Caco-2 (cell line): ENCODE data around the gene FBXO8. TPM values are rescaled to one million over a fixed set of nuclear protein-coding genes. Genes with fewer than 3 reads are reported as not detected.

ENCODE experiments used
- BruUV-seq: library from RNA; stranded (reverse); fragments of 400-500 nt; replicated peaks from 2 replicates; lab custom pipeline; 2021; lab: Mats Ljungman, UMichigan
- CTCF ChIA-PET: fragments of 300-600 bp; sonication (Branson Sonifier 250); formaldehyde crosslinking; loops from one replicate; lab custom pipeline; 2022; ENCODE audit warnings: antibody characterized with exemption; lab: Charles Lee
- POLR2A ChIA-PET: fragments of 300-600 bp; sonication (Branson Sonifier 250); formaldehyde crosslinking; loops from one replicate; lab custom pipeline; 2022; ENCODE audit warnings: antibody characterized with exemption; lab: Charles Lee
- DNase-seq, 2 experiments: peaks; one replicate each; pipeline versions ENCODE4 v3.0.0 to v3.0.0-alpha.2; 2020 to 2022
- H3K27me3 ChIP-seq: replicated peaks from 2 replicates; pipeline ENCODE4 v1.6.0; 2011; ENCODE audit warnings: low read length; ENCODE audit not compliant: control insufficient read depth, insufficient read depth
- H3K36me3 ChIP-seq: 2 replicates; pipeline ENCODE4 v1.5.1; 2011; ENCODE audit warnings: low read length; ENCODE audit not compliant: control insufficient read depth, insufficient read depth
- H3K4me1 ChIP-seq: fragments of 250-450 bp; sonication (Bioruptor Pico); 2 replicates; pipeline ENCODE4 v1.5.1; 2020; ENCODE audit warnings: mild to moderate bottlenecking
- H3K4me3 ChIP-seq: 2 replicates; pipeline ENCODE4 v1.5.1; 2011; ENCODE audit warnings: low read depth, mild to moderate bottlenecking, control low read depth, low read length
- H3K9me3 ChIP-seq: fragments of 250-450 bp; sonication (Bioruptor Pico); 2 replicates; pipeline ENCODE4 v1.5.1; 2020; ENCODE audit warnings: mild to moderate bottlenecking, moderate library complexity
- H3K27ac Mint-ChIP-seq: one replicate; pipeline ENCODE4 v1.8.0; 2022; ENCODE audit warnings: mixed read lengths; ENCODE audit not compliant: unreplicated experiment
- H3K27me3 Mint-ChIP-seq: one replicate; pipeline ENCODE4 v1.8.0; 2022; ENCODE audit warnings: mixed read lengths; ENCODE audit not compliant: insufficient read depth, unreplicated experiment
- H3K36me3 Mint-ChIP-seq: one replicate; pipeline ENCODE4 v1.8.0; 2022; ENCODE audit warnings: mild to moderate bottlenecking, mixed read lengths; ENCODE audit not compliant: insufficient read depth, unreplicated experiment
- H3K4me1 Mint-ChIP-seq: one replicate; pipeline ENCODE4 v1.8.0; 2022; ENCODE audit warnings: low read depth, mixed read lengths; ENCODE audit not compliant: unreplicated experiment
- H3K4me3 Mint-ChIP-seq: one replicate; pipeline ENCODE4 v1.8.0; 2022; ENCODE audit warnings: mild to moderate bottlenecking, moderate library complexity, mixed read lengths; ENCODE audit not compliant: unreplicated experiment
- H3K9me3 Mint-ChIP-seq: one replicate; pipeline ENCODE4 v1.8.0; 2022; ENCODE audit warnings: mixed read lengths; ENCODE audit not compliant: unreplicated experiment
- CTCF ChIP-seq, 2 experiments: fragments of 200-600 bp in 1 of 2; IDR thresholded peaks; 1 replicate in 1 of 2; 2 replicates in 1 of 2; pipeline versions ENCODE4 v1.5.1 to v1.8.0; 2011 to 2022; ENCODE audit warnings: antibody characterized with exemption in 1 of 2, control low read depth in 1 of 2, inconsistent platforms in 1 of 2, low read depth in 1 of 2, low read length in 1 of 2, mild to moderate bottlenecking in 1 of 2, moderate library complexity in 1 of 2; ENCODE audit not compliant: insufficient read depth in 1 of 2, severe bottlenecking in 1 of 2, unreplicated experiment in 1 of 2
- intact Hi-C: fragments of 100-400 bp; cut with micrococcal nuclease; formaldehyde crosslinking; loops from one replicate; pipeline ENCODE4 v1.10.0; 2022; ENCODE audit not compliant: unreplicated experiment
- total RNA-seq: library from RNA; stranded (reverse); gene quantifications from 2 replicates; pipeline ENCODE4 v1.2.3, GENCODE V29; 2022

Gene FBXO8
- total RNA-seq, 1 experiment from 2014 or later = 15.0 TPM

DNA sequence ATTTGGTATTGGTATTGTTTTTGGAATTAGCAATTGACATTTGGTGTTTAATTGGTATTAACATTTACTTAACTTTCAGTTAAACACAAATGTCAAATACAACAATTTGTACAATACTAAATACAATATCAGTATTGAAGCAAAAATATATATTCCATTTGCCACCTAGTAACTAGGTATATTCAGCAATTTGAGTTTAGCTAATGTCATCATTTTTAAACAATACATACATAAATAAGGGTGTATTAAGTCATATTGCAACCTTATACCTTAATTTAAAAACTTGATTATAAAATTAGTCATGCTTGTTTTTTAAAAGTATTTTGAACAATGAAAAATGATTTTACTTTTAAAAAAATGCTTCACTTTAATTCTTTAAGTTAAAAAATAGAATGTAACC, 53.3 kb downstream of the FBXO8 start:
- Histone ChIP-seq H3K9me3 (no peaks in the 10 kb centered on the region), H3K4me3 (no peak overlapping the region), H3K36me3 (no peaks in the 10 kb centered on the region), H3K27me3 (no peaks in the 10 kb centered on the region), H3K4me1 (no peaks in the 10 kb centered on the region)
- ChIA-PET POLR2A (no interaction called here), CTCF (no interaction called here)
- Mint-ChIP-seq H3K27ac (no peak overlapping the region), H3K4me1 (no peaks in the 10 kb centered on the region), H3K27me3 (no peaks in the 10 kb centered on the region), H3K36me3 (no peaks in the 10 kb centered on the region), H3K4me3 (no peak overlapping the region), H3K9me3 (no peaks in the 10 kb centered on the region)
- no peak for TF ChIP-seq CTCF (IDR thresholded peaks at IDR 0.05; ENCODE audit: insufficient read depth in 1 of 2, low read depth in 1 of 2, low read length in 1 of 2, severe bottlenecking in 1 of 2, unreplicated experiment in 1 of 2)
- BruUV-seq = no TSS peak
- intact Hi-C loops = no loop called here
- no peak for DNase-seq

- BruUV-seq = no TSS peak
- Histone ChIP-seq H3K36me3 (no peaks in the 10 kb centered on the region), H3K9me3 (no peaks in the 10 kb centered on the region), H3K4me1 (no peaks in the 10 kb centered on the region), H3K27me3 (no peaks in the 10 kb centered on the region), H3K4me3 (no peak overlapping the region)
- no peak for DNase-seq
- CTCF ChIA-PET = no interaction called here
- no peak for TF ChIP-seq CTCF (IDR thresholded peaks at IDR 0.05; ENCODE audit: insufficient read depth in 1 of 2, low read depth in 1 of 2, low read length in 1 of 2, severe bottlenecking in 1 of 2, unreplicated experiment in 1 of 2)
- no peaks in the 10 kb centered on the region for H3K9me3 Mint-ChIP-seq
- no peaks in the 10 kb centered on the region for H3K27me3 Mint-ChIP-seq
- no peak overlapping the region for H3K27ac Mint-ChIP-seq
- intact Hi-C loops = no loop called here
- no peaks in the 10 kb centered on the region for H3K36me3 Mint-ChIP-seq
- H3K4me1 Mint-ChIP-seq = no peaks in the 10 kb centered on the region
- POLR2A ChIA-PET = no interaction called here
- H3K4me3 Mint-ChIP-seq = no peak overlapping the region
Measured at GRCh38 chr4:174228988-174229387, 54.5 kb downstream of the FBXO8 start.

- no peaks in the 10 kb centered on the region for H3K9me3 Mint-ChIP-seq
- no peaks in the 10 kb centered on the region for H3K36me3 Mint-ChIP-seq
- Histone ChIP-seq H3K36me3 (no peaks in the 10 kb centered on the region), H3K4me3 (no peak overlapping the region), H3K27me3 (no peaks in the 10 kb centered on the region), H3K4me1 (no peaks in the 10 kb centered on the region), H3K9me3 (no peaks in the 10 kb centered on the region)
- ChIA-PET CTCF (no interaction called here), POLR2A (no interaction called here)
- no peaks in the 10 kb centered on the region for H3K4me1 Mint-ChIP-seq
- BruUV-seq = no TSS peak
- intact Hi-C loops = no loop called here
- no peaks in the 10 kb centered on the region for H3K27me3 Mint-ChIP-seq
- H3K27ac Mint-ChIP-seq = no peak overlapping the region
- no peak overlapping the region for H3K4me3 Mint-ChIP-seq
- no peak for DNase-seq
- no peak for TF ChIP-seq CTCF (IDR thresholded peaks at IDR 0.05; ENCODE audit: insufficient read depth in 1 of 2, low read depth in 1 of 2, low read length in 1 of 2, severe bottlenecking in 1 of 2, unreplicated experiment in 1 of 2)
Measured at GRCh38 chr4:174225349-174226049, 58.0 kb downstream of the FBXO8 start.
